ENCODE results near the gene PSME2. TPM values are rescaled to one million over a fixed set of nuclear protein-coding genes. Genes with fewer than 3 reads are reported as not detected.
A peak's percentile ranks its signal among the peaks of the same experiment; 100 is the strongest.

Gene PSME2
- total and polyA plus RNA-seq, 2 of the 13 experiments (the other 11 are each of a cell fraction or from before 2014, with no cell fraction given), result 332 to 716 TPM

- TF ChIP-seq ZNF407 (CRISPR knock-in tag; IDR thresholded peaks at IDR 0.05; ENCODE audit: not compliant biosample characterization) (peak; percentile 26), MZF1 (CRISPR knock-in tag; IDR thresholded peaks at IDR 0.05; ENCODE audit: borderline replicate concordance) (no peak)
These were observed 7.0 kb downstream of the PSME2 start (continued) for GRCh38 chr14:24139272-24139934.
